Gastroesophageal sphincter (tissue), 3 donors: ENCODE measurements around the gene KLHL30.
A peak's percentile ranks its signal among the peaks of the same experiment; 100 is the strongest.

Experiments used
- EP300 ChIP-seq: sonication (generic); formaldehyde crosslinking; IDR thresholded peaks from one replicate; pipeline ENCODE4 v1.6.1; 2017; ENCODE audit warnings: antibody characterized with exemption, mild to moderate bottlenecking
- POLR2A ChIP-seq, 2 donors: fragments of 450-650 bp; IDR thresholded peaks; one replicate each; pipeline ENCODE4 v1.6.1; 2017; ENCODE audit warnings: antibody characterized with exemption in 2 of 2, mild to moderate bottlenecking in 2 of 2, moderate library complexity in 1 of 2
- POLR2AphosphoS5 ChIP-seq: sonication (generic); formaldehyde crosslinking; IDR thresholded peaks from one replicate; pipeline ENCODE4 v1.6.1; 2017; ENCODE audit warnings: antibody characterized with exemption
- TF ChIP-seq, protein P1 (sequence below), 4 experiments: fragments of 200-600 bp in 2 of 4; fragments of 450-650 bp in 2 of 4; sonication (generic) in 1 of 4; IDR thresholded peaks; one replicate each; pipeline ENCODE4 v1.5.1; 2017 to 2019; ENCODE audit warnings: antibody characterized with exemption in 4 of 4, mild to moderate bottlenecking in 2 of 4, moderate library complexity in 2 of 4

DNA sequence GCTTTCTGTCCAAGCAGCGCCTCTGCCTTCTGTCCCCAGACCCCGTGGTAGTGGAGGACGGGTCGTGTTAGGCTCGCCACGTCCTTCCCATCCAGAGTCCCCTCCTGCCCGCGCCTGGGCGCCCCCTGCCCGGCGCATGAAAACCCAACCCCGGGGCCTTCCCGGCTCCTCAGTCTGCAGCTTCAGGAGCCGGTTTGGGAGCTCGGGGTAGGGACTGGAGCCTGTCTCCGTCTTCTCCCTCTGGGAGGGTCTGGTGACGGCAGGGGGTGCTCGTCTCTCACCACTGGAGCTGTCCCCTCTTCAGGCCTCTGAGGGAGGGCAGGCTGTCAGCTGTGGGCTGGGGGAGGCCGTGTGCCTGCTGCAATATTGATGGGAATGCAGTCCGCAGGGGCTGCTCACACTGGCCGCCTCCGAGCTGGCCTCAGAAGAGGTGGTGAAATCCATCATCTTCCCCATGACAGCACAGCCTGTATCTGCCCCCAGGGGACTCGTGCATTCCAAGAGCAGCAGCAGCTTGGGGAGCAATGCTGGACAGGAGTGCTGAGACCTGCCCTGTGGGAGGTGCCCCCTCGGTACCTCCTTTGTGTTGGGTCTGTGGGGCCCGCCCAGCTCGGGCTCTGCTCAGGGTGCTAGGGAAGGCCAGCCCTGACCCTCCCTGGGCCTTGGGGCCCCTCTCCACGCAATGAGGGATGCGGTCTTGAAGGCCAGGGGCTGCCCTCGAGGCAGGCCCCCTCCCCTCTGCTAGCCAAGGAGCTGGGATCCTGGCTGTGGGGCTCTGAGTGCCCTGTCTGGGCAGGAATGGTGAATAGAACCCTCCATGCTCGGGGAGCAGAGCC is 17.8 kb upstream of the KLHL30 start:
- TF ChIP-seq, protein P1, sequence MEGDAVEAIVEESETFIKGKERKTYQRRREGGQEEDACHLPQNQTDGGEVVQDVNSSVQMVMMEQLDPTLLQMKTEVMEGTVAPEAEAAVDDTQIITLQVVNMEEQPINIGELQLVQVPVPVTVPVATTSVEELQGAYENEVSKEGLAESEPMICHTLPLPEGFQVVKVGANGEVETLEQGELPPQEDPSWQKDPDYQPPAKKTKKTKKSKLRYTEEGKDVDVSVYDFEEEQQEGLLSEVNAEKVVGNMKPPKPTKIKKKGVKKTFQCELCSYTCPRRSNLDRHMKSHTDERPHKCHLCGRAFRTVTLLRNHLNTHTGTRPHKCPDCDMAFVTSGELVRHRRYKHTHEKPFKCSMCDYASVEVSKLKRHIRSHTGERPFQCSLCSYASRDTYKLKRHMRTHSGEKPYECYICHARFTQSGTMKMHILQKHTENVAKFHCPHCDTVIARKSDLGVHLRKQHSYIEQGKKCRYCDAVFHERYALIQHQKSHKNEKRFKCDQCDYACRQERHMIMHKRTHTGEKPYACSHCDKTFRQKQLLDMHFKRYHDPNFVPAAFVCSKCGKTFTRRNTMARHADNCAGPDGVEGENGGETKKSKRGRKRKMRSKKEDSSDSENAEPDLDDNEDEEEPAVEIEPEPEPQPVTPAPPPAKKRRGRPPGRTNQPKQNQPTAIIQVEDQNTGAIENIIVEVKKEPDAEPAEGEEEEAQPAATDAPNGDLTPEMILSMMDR (IDR thresholded peaks at IDR 0.05): peak in 1 of 4 experiments; percentile 12
- TF ChIP-seq POLR2A (IDR thresholded peaks at IDR 0.05): no peak
- TF ChIP-seq EP300: no peak
- no peak for TF ChIP-seq POLR2AphosphoS5
